Measurements from ENCODE around the gene GSTT2B.

DNA sequence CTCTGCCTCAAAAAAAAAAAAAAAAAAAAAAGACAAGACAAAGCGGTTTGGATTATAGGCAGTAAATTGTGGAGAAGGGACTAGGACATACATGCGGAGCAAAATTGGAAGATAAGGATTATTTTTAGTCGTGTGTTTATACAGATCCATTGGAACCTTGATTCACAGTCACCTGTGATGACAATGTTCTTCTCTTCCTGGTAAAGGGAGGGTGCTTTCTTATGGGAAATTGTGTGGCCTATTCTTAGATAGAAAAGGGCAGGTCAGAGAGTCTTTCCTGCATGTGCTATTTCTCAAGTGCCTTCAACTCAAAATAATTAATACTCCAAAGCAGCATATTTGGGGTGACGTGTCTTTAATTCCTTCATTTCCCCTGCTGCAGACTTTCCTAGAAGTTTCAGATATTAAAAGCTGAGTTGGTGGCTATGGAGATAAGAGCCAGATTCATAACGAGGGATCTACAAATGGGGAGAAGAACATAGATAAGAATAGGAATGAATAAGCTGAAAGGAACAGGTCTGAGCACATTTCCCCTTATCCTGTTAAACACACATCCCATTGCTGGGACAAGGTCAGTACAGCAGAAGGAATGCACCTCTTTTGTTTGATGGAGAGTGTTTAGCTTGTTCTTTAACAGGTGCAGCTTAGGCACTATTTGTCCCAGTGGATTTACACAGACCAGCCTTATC is 22.5 kb downstream of the GSTT2B start:
- TF ChIP-seq GATA2 (IDR thresholded peaks at IDR 0.05; ENCODE audit: low read depth, low read length) (no peak), GATA3 (IDR thresholded peaks at IDR 0.05; ENCODE audit: low read depth, low read length) (no peak)

Measured in SH-SY5Y (cell line).